Testis (tissue), 2 donors: Measurements from ENCODE around the gene UTP4.
"Not testable (repeated sequence)": the region's sequence is repeated elsewhere in the genome, so short reads cannot be mapped to it uniquely, and the experiment has no call there.

Experiments
- POLR2A ChIP-seq: fragments of 450-650 bp; IDR thresholded peaks from one replicate; pipeline ENCODE4 v1.6.1; 2017; ENCODE audit warnings: antibody characterized with exemption, mild to moderate bottlenecking, moderate library complexity
- TF ChIP-seq, protein P1 (sequence below), 3 experiments: fragments of 450-650 bp in 2 of 3; fragments of 200-600 bp in 1 of 3; sonication (generic) in 1 of 3; IDR thresholded peaks; one replicate each; pipeline ENCODE4 v1.5.1; 2016 to 2019; ENCODE audit warnings: antibody characterized with exemption in 3 of 3, mild to moderate bottlenecking in 2 of 3, moderate library complexity in 1 of 3

DNA sequence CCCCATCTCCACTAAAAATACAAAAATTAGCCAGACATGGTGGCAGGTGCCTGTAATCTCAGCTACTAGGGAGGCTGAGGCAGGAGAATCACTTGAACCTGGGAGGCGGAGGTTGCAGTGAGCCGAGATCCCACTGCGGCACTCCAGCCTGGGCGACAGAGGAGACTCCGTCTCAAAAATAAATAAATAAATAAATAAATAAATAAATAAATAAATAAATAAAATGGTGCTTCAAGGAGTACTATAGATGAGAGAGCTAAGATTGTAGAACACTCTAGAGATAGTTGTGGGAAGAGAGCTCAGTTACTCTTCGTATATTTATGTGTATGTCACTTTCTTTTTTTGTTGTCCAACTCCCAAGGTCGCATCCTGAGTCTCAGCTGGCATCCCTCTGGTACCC is 7.0 kb downstream of the UTP4 start:
- TF ChIP-seq, protein P1, sequence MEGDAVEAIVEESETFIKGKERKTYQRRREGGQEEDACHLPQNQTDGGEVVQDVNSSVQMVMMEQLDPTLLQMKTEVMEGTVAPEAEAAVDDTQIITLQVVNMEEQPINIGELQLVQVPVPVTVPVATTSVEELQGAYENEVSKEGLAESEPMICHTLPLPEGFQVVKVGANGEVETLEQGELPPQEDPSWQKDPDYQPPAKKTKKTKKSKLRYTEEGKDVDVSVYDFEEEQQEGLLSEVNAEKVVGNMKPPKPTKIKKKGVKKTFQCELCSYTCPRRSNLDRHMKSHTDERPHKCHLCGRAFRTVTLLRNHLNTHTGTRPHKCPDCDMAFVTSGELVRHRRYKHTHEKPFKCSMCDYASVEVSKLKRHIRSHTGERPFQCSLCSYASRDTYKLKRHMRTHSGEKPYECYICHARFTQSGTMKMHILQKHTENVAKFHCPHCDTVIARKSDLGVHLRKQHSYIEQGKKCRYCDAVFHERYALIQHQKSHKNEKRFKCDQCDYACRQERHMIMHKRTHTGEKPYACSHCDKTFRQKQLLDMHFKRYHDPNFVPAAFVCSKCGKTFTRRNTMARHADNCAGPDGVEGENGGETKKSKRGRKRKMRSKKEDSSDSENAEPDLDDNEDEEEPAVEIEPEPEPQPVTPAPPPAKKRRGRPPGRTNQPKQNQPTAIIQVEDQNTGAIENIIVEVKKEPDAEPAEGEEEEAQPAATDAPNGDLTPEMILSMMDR (IDR thresholded peaks at IDR 0.05) = not testable (repeated sequence)
- not testable (repeated sequence) for TF ChIP-seq POLR2A
